GM21737 (cell line): ENCODE measurements around the gene ATG13.

Experiments used
- ATAC-seq: cut with Tn5 transposase; IDR thresholded peaks from one replicate; pipeline ENCODE4 v1.9.1; 2021; ENCODE audit warnings: mild to moderate bottlenecking, moderate library complexity; ENCODE audit not compliant: unreplicated experiment

The ATG13 gene

DNA sequence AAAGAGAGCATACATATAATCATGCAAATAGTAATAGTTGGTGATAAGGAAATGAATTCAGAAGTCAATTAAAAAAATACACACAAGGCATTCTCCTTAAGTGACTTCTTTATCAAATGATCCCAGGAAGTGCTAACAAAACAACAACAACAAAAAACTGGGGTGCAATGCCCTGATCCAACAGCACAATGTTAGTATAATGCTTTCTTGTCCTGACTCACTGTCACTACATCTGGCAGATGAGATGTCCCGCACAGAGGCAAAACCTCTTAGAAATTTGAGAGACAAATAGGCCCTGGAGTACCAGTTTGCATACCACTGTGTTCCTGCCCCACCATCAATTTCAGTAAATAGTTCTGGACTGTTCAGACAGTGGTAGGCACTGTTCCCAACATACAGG is 12.6 kb upstream of the ATG13 start:
- ATAC-seq = no peak

DNA sequence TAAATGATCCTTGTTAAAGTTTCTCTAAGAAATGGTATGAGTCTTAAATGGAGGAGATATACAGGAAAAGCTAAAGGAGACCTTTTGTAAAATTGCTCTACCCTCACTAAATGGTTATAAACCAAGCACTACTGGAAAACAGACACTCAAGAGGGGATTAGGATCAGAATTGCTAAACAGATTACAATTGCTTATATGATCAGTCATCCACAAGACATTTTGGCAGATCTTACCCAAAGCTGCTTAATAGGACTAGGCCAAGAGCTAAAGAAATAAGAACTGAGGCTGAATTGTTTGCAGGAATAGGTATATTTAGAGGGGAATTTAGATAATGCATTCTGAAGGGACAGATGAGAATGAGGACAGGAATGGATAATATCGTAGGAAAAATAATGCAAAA is 9.8 kb upstream of the ATG13 start:
- no peak for ATAC-seq

DNA sequence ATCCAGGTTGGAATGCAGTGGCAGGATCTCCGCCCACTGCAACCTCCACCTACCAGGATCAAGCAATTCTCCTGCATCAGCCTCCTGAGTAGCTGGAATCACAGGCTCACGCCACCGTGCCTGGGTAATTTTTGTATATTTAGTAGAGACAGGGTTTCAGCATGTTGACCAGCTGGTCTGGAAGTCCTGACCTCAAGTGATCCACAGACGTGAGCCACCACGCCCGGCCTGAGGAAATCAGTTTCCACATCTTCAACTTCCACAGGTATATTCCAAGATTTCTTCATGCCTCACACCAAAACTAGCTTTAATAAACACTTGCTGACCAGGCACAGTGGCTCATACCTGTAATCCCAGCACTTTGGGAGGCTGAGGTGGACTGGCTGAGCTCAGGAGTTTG is 8.0 kb upstream of the ATG13 start:
- ATAC-seq = no peak

GRCh38 chr11:46611526-46612304 is 5.6 kb upstream of the ATG13 start:
- ATAC-seq = no peak

GRCh38 chr11:46612326-46612725 is 5.0 kb upstream of the ATG13 start:
- ATAC-seq = no peak

- no peak for ATAC-seq
These were observed 1.6 kb upstream of the ATG13 start for GRCh38 chr11:46615756-46616155.

- ATAC-seq = no peak
These were observed 711 bp upstream of the ATG13 start for GRCh38 chr11:46616551-46617133.

- no peak for ATAC-seq
These were observed 590 bp downstream of the ATG13 start for GRCh38 chr11:46617972-46618314.

GRCh38 chr11:46618837-46619236 is 1.5 kb downstream of the ATG13 start:
- no peak for ATAC-seq

DNA sequence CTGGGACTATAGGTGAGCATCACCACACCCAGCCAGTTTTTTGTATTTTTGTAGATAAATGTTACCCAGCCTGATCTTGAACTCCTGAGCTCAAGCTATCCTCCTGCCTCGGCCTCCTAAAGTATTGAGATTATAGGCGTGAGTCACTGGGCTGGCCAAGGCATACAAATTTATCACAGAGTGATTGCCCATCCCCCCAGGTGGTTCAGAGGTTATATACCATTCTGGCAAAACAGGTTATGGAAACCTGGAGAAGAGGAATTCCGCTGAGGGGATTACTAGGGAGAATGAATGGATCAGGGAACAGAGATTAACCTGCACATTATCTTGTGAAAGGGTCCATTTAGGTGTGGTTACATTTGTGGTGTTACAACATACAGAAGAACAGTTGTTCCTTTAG is 8.1 kb downstream of the ATG13 start:
- no peak for ATAC-seq

GRCh38 chr11:46628961-46629360 is 11.6 kb downstream of the ATG13 start:
- no peak for ATAC-seq

GRCh38 chr11:46630237-46630636 is 12.9 kb downstream of the ATG13 start:
- ATAC-seq = no peak

- no peak for ATAC-seq
These were observed 14.3 kb downstream of the ATG13 start for GRCh38 chr11:46631676-46632075.

DNA sequence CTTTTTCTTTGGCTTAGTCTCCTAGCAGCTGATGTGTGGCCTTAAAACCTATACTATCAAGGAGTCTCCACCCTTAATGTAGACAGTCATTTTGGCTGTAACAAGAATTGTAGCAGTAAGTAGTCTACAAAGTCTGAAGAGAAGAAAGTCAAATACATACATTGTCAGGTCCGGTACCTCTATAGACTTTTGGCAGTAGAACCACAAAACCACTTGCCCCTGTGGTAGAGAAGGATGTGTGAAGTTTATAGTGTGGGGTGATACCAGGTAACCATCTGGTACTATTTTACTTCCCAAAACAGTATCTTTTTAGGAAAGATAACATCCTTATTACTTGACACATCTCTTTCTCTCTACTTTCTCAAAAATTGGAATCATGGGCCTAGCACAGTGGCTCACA is 15.1 kb downstream of the ATG13 start:
- no peak for ATAC-seq

DNA sequence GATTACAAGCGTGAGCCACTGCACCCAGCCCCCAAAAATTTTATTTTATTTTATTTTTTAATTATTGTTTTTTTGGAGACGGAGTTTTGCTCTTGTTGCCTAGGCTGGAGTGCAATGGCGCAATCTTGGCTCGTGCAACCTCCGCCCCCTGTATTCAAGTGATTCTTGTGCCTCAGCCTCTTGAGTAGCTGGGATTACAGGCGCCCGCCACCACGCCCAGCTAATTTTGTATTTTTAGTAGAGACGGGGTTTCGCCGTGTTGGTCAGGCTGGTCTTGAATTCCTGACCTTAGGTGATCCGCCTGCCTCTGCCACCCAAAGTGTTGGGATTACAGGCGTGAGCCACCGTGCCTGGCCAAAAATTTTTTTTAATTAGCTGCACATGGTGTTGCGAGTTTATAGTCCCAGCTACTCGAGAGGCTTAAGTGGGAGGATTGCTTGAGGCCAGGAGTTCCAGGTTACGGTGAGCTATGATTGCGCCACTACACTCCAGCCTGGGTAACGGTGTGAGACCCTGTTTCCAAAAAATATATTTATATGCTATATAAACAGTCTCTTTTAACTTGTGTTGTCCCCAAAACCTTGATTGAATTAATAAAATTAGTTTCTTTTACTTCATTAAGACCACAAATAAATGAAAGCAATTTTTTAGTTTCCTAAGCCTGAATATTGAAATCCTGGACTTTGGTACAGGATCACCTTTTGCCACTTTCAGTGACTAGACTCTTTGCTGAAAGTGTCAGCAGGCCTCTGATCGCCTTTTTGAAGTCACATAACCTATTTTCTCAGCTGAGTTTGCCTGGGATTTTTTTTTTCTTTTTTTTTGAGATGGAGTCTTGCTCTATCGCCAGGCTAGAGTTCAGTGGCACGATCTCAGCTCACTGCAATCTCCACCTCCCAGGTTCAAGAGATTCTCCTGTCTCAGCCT is 16.2 kb downstream of the ATG13 start:
- ATAC-seq = no peak

GRCh38 chr11:46635557-46636139 is 18.3 kb downstream of the ATG13 start:
- ATAC-seq = no peak

- ATAC-seq = no peak
These were observed 20.2 kb downstream of the ATG13 start for GRCh38 chr11:46637546-46637945.

DNA sequence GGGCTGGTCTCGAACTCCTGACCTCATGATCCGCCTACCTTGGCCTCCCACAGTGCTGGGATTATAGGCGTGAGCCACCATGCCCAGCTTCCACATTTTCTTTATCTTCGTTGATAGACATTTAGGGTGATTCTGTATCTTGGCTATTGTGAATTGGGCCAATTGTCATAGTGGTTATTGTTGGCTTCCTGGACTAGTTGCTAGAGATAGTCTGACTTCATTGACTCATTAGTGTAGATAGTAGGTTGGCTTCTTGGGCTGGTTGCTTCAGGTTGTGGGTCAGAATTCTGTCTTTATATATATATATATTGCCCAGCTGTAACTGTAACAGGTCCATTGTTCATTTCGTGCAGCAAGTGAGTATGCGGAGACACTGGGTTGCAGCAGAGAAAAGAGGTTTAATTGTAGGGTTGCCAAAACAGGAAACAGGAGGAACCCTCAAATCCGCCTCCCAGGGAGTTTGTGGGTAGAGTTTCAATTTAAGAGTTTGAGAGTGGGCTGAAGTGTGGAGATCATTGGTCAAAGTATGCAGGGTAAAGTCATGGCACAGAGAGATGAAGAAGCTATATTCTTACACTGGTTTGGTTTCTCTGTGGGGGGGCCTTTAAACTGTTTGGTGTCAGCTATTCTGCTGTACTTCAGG is 22.0 kb downstream of the ATG13 start:
- ATAC-seq = no peak

GRCh38 chr11:46640036-46640788 is 22.9 kb downstream of the ATG13 start:
- ATAC-seq = no peak

- ATAC-seq = no peak
These were observed 24.3 kb downstream of the ATG13 start for GRCh38 chr11:46641639-46642038.
